GM21528 (cell line): ENCODE data around the gene PTRHD1.

Experiments
- ATAC-seq: cut with Tn5 transposase; IDR thresholded peaks from one replicate; pipeline ENCODE4 v1.9.1; 2021; ENCODE audit warnings: mild to moderate bottlenecking, moderate library complexity; ENCODE audit not compliant: unreplicated experiment, low FRiP score

PTRHD1 gene

DNA sequence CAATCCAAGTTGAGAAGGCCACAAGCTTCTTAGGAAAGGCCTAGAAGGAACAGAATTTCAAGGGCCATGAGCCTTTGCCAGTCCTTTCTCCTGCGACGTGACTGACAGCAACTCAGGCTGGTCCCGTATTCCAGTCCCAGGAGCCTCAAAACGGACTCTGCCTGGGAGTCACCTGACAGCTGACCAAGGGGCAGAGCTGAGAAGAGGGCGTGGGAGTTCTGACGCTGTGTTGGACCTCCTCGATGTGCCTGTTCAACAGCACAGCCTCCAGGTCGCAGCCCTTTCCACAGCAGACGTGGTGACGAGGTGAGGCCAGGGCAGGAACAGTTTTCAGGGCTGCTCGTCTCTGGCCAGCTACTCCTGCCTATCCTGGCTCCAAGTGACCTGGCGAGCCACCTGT, 37.6 kb upstream of the PTRHD1 start:
- ATAC-seq: no peak

DNA sequence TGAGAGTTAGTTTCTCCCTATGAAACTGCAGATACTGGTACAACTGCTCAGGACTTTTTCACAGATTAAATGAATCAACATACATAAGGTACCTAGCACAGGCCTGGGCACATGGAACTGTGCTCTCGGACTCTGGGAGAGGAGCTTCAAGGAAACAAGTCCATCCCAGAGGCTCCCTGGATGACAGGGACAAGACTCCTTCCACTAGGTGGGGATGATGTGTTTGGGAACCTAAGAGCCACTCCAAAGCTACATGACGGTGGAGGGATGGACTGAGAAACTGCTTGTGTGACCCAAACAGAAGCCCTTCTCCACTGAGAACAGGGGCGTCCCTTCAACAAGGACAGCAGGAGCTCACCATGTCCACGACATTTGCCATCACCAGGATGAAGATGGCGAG, 37.2 kb upstream of the PTRHD1 start:
- no peak for ATAC-seq

DNA sequence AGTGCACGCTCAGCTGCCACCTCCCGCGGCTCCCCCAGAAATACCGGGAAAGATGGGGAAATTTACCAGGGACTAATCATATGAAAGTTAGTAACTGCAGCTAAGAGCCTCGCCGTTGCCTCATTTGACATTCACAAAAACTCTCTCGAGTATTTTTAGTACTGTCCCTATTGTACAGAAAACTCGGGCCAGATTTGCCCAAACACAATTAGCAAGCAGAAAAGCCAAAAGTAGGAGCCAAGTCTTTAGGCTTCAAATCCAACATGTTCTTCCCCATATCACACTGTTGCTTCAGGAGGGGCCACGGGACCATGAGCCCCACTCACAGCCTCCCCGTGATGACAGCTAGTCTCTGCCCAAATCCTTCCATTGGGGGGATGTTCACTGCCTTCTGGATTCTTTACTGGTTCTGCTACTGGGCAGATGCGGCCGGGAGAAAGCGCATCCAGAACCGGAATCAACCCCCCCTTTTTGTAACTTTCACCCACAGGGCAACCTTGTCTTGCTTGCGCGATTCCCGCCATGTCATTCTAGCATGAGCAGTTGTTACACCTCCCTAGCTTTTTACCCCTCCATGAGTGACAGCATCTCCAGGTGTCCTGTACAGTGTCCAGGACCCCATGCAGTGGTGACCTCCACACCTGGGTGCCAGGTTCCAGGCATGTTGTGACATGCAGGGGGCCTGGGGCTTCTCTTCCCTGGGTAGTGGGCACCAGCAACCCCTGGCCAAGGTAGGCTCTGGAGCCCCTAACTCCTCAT, 35.2 kb upstream of the PTRHD1 start:
- no peak for ATAC-seq

DNA sequence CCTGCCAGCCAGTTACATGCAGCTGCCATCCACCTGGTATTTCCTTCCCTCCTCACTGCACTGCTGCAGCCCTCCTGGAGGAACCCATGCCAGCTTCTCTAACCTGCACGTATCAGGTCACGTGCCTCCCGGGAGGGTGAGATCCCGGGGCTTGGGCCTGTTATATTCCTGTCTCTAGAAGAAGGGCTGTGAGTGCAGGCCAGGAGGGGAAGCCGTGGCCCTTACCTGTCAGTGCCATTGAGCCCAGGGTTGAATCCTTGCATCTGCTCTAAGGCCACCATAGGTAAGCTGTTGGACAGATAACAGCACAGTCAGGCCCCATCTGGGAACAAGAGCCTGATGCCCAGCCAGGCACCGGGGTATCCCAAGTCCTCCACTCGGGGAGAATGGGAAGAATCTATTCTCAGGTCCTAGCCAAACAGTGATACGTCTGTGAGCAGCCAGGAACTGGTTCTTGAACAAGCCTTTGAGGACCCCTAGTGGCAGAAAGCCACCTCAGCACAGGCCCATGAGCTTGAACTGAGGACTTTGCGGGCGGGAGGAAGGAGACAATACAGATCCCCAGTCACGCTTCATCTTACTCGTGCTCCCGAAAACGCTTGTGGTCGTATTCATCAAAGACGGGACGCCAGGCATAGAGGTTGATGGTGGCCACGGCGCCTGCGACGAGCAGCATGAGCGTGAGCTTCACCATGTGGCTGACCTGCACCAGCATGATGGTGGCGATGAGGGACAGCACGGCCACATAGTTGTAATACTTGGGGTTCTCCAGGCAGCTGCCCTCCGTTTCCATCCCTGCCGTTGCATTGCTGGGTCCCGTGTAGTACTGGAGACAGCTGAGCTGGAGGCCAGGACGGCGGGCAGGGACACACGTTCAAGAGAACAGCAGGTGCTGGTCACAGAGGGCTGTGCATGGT, 34.4 kb upstream of the PTRHD1 start:
- ATAC-seq: peak; percentile 73

DNA sequence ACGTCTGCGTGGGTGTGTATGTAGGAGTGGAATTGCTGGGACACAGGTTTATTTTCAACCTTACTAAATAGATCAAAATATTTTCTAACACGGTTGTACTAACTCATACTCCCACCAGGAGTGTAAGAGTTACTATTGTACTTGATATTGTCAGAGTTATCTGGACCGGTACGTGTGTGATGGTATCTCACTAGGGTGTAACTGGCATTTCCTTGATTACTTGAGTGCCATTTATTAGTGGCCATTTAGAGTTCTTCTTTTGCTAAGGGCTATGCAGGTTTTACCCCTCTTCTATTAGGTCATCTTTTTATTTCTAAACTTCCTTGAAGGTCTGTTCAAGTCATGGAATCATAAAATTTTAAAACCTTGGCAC, 33.6 kb upstream of the PTRHD1 start:
- ATAC-seq: no peak

DNA sequence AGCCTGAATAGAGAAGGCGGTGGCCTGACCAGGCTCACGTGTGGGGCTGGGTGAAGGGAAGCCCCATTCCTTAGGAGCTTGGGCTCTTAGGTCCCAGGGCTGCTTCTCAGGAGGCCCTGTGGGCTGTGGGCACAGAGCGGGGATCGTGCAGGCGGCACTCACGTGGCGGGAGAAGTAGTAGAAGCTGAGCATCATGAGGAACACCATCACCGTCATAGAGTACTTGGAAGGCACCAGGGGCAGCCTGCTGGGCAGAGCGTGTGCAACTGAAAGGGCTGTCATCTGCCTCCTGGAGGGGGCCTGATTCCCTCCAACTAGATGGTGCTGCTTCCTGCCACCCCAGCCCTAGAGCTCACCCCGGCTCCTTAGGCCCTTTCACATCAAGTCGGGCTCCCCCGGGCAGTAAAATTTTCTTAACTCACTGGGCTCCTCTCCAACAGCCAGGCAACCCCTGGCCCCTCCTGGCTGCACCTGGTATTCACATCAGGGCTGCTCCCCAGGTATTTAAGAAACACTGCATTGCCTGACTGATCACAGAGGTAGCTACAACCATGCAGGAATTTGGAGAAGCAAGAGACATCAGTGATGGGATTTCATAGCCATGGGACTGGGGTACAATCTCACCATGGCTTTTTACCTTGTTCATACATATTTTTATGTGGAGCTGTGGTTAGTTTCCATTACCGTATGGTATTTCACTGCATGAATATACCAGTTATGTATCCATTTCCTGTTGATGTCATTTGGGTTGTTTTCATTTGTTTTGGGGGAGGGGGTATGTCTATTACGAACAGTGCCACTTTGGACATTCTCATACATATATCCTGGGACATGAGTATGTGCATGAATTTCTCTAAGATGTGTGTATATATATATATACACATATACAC, 32.9 kb upstream of the PTRHD1 start:
- ATAC-seq: no peak

DNA sequence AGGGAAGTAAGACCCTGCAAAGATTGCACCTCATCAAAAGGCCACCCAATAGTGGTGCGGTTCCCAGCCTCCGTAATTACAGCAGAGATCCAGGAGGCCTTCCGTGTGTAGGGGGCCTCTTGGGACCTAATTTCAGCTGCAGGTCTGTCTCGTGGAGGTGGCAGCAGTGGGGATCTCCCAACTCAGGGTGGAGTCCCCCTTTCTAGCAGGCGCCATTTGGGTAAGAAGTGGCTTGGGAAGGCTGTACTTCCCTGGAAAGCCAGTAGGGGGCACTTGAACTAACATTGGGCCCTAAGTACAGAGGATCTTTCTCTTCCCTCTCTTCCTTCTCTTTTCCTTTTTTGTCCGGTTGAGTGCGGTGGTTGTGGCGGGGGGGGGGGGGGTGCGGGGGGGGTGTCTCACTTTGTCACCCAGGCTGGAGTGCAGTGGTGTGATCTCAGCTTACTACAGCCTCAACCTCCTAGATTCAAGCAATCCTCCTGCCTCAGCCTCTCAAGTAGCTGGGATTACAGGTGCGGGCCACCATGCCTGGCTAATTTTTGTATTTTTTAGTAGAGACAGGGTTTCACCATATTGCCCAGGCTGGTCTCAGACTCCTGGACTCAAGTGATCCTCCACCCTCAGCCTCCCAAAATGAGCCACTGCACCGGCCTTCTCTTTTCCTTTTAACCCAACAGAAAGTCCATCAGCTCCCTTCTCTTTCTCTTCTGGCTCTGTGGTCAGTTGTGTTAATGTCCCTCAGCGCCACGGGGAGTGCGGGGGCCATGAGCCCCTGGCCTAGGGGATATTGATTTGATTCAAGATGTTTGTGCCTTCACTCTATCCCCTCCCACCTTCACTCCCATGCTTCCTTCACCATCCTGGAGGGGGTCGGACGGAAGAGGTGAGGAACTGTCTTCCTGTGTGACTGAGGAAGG, 32.0 kb upstream of the PTRHD1 start:
- ATAC-seq: no peak

DNA sequence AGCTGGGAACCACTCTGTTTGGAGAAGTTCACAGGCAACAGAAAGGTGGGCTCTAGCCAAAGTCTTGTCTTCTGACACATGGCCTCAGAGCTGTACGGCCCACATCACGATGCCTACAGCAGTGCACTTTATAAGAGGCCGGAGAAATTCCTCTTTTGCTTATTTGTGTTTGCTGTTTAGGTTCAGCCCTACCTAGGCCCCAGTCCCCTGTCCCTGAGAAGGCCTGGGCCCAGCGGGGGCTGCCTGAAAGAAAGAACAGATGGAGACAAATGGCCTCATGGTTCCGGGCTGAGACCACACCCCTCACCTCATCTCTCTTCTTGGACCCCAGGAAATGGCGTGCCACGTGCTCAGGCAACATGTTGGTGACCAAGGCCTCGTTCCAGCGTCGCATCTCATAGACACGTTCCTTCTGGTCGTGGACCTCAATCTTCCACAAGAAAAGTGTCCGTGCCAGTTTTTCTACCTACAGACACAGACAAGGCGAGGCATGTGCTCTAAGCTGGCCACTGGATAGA, 30.9 kb upstream of the PTRHD1 start:
- ATAC-seq: no peak

DNA sequence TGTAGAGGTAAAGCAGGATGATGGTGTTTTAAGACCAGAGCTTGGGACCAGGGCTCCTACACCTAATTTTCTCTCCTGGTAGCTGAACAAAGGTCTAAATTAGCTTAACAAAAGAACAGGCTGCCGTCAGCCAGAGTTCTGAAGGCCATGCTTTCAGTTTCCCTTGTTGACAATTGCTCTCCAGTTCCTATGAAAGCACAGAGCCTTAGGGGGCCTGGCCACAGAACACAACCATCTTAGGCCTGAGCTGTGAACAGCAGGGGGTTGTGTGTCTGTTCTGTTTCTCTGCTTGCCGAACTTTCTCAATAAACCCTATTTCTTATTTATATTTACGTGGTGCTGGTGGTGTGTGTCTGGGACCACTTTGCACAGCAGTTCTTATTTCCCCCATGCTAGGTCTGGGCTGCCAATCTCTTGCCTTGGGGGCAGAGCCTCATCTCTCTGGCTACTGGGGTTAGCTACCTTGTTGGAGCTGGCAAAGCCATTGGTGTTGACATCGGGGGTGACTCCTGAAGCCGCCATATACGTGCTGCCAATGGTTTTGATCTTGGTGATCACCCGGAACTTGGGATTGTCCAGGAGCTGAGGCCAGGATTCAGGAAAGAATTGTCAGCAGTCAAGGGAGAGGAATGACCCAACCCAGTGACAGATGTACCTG, 29.0 kb upstream of the PTRHD1 start:
- no peak for ATAC-seq

DNA sequence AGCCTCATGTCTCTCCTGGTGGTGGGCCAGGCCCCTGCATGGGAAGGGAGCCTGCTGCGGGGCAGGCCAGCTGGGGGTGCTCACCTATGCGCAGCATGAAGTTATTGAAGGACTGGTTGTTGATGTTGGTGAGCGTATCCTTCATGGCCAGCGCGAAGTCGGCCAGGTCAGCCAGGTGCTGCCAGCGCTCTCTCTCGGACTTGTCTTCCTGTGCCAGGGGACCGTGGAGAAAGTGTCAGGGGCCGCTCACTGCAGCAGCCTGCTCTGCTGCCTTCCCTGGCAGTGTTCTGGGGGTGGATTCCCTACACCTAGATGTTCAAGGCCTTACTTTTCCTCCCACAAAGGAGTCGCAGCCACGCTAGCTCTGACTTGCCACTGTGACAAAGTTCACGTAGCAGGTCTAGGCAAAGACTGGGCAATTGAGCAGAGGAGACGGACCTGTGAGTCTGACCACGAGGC, 28.3 kb upstream of the PTRHD1 start:
- ATAC-seq: no peak

DNA sequence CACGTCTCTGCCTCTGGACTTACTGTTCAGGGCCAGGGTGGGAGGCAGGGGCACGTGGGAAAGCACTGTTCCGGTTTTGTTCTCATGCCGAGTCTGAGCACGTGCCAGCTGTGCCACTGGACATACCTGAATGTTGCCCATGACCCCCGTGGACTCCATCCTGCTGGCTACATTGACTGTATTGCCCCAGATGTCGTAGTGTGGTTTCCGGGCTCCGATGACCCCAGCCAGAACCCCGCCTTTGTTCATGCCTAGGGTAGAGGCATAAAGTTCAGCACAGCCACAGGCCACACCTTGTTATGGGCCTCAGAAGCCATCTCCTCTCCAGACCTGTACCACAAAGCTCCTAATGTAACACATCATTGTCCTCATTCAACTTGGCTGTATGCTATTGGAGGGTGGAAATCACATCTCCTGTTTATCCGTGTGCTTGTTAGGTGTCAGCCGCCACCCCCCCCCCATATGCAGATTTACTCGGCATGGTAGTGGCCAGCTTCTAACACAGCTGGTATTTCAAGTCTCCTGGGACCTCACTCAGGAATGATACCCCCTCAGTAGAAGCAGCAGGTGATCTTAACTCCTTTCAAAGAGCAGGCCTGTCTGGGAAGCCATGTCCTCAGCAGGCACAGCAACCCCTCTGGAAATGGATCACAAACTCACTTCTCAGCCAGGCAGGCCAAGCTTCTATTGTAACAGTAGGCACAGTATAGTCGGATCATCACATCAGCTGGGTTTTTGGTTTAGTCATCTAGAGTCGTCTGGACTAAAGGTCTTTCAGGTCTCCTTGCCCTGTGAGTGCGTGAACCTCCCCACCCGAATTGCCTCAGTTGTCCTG, 27.6 kb upstream of the PTRHD1 start:
- ATAC-seq: no peak

DNA sequence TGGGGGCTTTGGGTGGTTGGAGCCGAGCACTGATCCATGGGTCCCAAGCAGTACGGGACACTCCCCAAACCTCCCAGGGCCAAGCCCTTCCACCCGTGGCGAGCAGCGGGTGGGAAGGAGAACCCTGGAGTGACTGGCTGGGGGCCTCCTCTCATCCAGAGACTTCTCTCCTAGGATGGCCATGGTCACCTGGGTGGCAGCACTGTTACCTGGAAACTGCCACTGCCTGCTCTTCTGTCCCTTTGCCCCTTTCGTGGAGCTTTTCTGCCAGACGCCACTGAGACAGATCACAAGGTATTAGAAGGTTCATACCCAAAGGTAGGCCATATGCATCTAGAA, 27.0 kb upstream of the PTRHD1 start:
- no peak for ATAC-seq

DNA sequence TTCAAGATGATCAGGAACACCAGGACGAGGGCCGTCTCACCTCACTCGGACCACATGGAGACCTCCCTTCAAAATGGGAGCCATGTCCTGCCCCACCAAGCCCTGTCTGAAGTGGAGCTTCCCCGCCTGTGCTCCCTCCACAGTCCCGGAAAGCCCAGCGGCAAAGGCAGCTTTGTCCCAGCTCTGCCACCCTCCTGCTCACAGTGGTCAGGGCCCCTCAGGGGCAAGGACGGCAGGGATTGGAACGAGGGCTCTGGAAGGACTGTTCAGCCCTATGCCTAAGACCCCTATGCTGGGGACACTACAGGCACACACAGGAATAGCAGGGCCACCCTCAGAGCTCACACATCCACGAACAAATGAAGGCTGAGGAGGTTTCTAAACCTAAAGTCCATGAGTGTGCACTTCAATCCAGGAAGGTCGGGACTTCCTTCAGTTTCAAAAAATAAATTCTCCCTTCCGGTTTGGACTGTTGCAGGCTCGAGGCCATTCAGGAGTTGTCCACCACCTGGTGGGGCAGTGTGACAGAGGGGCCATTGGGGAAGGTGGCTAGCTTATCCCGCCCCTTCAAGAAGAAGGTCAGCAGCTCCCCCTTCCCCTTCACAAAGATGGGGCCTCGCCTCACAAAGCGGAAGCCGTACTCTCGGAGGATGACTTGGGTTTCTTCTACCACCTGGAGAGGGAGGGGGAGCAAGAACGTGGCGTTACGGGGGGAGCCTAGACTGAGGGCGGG, 26.4 kb upstream of the PTRHD1 start:
- no peak for ATAC-seq

DNA sequence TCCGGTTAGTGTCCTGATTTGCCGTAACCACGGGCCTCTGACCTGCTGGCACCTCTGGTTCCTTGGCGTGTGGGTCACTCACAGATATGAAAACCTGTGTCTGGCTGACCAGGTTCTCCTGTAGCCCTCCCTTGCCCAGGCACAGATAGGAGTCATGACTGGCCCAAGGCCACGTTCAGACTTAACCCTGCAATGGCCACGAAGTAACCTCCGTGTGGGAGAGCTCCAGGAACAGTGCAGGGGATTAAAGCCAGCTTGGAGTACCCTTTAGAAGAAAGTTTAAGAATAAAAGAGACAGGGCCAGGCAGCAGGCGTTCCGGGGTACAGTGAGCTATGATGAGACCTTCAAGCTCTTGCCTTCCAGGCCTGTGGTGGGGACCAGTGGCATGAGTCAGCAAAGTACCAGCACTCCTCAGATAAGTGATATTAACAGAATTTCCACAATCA, 25.6 kb upstream of the PTRHD1 start:
- ATAC-seq: no peak

DNA sequence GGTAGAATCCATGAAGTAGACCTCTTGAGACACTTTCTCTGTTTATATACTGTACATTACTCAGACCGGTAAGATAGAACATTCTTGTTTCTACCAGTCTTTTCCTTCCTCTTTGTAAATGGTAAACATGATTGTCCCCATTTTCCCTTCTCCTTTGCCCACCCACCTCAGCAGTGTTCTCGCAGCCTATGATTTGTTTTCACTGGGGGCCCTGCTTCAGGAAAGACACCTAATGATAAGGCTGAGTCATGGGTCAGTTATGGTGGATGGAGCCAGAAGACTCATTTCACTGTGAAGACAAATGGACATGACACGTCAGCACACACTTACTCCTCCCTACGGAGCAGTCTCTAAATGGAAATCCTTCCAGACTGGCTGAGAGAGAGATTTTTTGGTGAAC, 23.7 kb upstream of the PTRHD1 start:
- ATAC-seq: no peak

DNA sequence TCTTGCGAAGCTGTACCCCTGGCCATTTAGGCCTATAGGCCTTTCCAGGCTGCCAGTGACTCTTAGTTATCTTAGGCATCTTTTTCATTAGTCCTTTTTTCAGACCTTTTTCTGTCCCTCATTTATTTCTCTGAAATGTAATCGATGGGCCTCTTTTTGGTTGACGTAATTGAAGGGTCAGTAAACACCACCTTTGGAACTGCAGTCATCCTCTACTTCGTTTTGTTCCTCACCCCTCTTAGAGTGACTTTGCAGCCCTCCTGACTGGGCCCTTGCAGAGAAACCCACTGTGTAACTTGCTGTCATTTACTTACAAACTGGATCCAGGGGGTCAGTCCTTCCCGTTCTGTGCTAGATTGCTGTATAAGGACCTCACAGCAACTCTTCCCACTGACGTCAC, 23.2 kb upstream of the PTRHD1 start:
- no peak for ATAC-seq

DNA sequence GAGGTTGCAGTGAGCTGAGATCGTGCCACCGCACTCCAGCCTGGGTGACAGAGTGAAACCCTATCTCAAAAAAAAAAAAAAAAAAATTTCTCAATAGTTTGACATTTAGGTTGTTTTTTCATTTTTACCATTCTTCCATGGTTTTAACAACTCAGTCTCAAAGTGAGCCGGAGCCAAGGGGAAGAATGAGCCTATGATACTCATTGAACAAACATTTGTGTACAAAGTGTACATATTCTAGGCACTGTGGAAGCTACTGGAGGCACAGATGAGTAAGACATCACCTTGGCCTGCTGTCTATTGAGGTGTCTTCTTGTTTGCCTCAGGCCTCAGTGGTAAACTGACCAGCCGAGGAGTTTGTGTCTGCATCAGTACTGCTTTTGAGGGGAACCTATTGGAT, 22.0 kb upstream of the PTRHD1 start:
- ATAC-seq: no peak

DNA sequence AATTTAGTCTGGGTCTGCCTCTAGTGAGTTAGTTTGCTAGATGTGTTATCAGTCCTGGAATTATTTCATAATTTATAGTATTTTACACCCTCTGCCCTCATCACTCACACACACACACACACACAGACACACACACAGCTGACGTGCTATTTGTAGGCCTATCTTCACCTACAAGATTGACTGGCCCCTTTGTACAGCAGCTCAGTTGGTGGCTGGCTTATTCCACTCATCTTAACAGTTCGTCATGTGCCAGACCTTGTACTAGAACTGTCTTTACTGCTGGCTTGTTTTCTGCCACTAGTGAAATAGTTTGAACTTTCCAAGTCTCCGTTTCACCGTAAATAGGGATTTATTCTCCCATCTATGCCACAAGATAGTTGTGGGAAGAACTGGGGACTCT, 21.3 kb upstream of the PTRHD1 start:
- no peak for ATAC-seq
